Measurements from ENCODE around the gene CRADD. TPM values are rescaled to one million over a fixed set of nuclear protein-coding genes. Genes with fewer than 3 reads are reported as not detected.
"Not testable (repeated sequence)": the region's sequence is repeated elsewhere in the genome, so short reads cannot be mapped to it uniquely, and the experiment has no call there.

Gene CRADD
- total RNA-seq, 1 donor: 12.5 TPM

- TF ChIP-seq CTCF (IDR thresholded peaks at IDR 0.05; ENCODE audit: insufficient read depth, low read depth, low read length): no peak
- DNase-seq (ENCODE audit: low read depth): peak; percentile 37
- no peak overlapping the region for H3K4me3 ChIP-seq (ENCODE audit: low read depth, low read length)
These were observed 115.8 kb downstream of the CRADD start for GRCh38 chr12:93793007-93793406.

- DNase-seq (ENCODE audit: low read depth): peak; percentile 74
- no peak overlapping the region for H3K4me3 ChIP-seq (ENCODE audit: low read depth, low read length)
- TF ChIP-seq CTCF (IDR thresholded peaks at IDR 0.05; ENCODE audit: insufficient read depth, low read depth, low read length): no peak
These were observed 116.8 kb downstream of the CRADD start for GRCh38 chr12:93793983-93794382.

- DNase-seq (ENCODE audit: low read depth): no peak
- no peak for TF ChIP-seq CTCF (IDR thresholded peaks at IDR 0.05; ENCODE audit: insufficient read depth, low read depth, low read length)
- H3K4me3 ChIP-seq (ENCODE audit: low read depth, low read length): no peak overlapping the region
These were observed 117.6 kb downstream of the CRADD start for GRCh38 chr12:93794738-93795137.

GRCh38 chr12:93795352-93795751, 118.2 kb downstream of the CRADD start:
- DNase-seq (ENCODE audit: low read depth): no peak
- no peak overlapping the region for H3K4me3 ChIP-seq (ENCODE audit: low read depth, low read length)
- no peak for TF ChIP-seq CTCF (IDR thresholded peaks at IDR 0.05; ENCODE audit: insufficient read depth, low read depth, low read length)

- no peak overlapping the region for H3K4me3 ChIP-seq (ENCODE audit: low read depth, low read length)
- no peak for DNase-seq (ENCODE audit: low read depth)
- TF ChIP-seq CTCF (IDR thresholded peaks at IDR 0.05; ENCODE audit: insufficient read depth, low read depth, low read length): no peak
These were observed 119.6 kb downstream of the CRADD start for GRCh38 chr12:93796729-93797128.

- no peak overlapping the region for H3K4me3 ChIP-seq (ENCODE audit: low read depth, low read length)
- no peak for TF ChIP-seq CTCF (IDR thresholded peaks at IDR 0.05; ENCODE audit: insufficient read depth, low read depth, low read length)
- no peak for DNase-seq (ENCODE audit: low read depth)
These were observed 121.3 kb downstream of the CRADD start for GRCh38 chr12:93798279-93799151.

GRCh38 chr12:93801666-93802065, 124.5 kb downstream of the CRADD start:
- not testable (repeated sequence) for DNase-seq (ENCODE audit: low read depth)

More at GRCh38 chr12:93801666-93802065, 124.5 kb downstream of the CRADD start:
- H3K4me3 ChIP-seq (ENCODE audit: low read depth, low read length): not testable (repeated sequence)
